Measurements from ENCODE around the gene NCAM1.

Gene NCAM1

DNA sequence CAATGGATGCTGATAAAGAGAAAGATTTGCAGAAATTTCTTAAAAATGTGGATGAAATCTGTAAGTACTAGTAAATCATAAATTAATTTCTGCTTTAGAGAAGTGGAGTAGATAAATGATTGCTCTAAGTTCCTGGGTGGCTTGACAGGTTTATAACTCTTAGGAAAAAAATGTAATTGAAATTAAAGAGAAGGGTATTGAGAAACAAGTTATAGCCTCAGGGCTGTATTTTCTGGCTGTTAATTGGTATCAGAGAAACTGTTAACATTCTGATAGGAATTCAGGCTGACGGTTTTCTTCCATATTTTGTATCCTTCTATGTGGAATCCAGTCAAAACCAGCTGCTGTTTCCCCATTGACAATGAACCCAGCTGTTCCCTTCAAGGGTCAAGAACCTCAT lies 355.0 kb downstream of the NCAM1 start:
- Mint-ChIP-seq H3K36me3 (peaks cover 31% of the 10 kb centered on the region), H3K4me1 (peaks cover 17% of the 10 kb centered on the region), H3K27me3 (no peaks in the 10 kb centered on the region), H3K4me3 (no peak overlapping the region), H3K9me3 (no peaks in the 10 kb centered on the region), H3K27ac (no peak overlapping the region)
- ATAC-seq = no peak

DNA sequence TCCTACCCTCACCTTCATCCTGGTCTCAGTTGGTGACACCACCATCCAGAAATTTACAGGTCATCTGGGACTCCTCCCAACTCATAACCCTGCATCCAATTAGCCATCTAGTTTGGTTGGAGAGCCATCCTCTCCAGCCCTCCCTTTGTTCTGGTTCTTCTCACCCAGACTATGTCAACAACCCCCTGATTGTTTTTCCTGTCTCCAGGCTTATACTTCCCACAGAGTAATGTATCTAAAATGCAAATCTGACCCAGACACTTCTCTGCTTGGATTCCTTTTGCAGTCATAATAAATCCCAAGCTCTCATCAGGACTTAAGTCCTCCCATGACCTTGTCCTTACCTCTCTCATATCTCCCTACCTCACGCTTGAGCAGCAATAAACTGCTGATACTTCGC lies 356.1 kb downstream of the NCAM1 start:
- no peaks in the 10 kb centered on the region for H3K9me3 Mint-ChIP-seq
- ATAC-seq = no peak
- no peak overlapping the region for H3K4me3 Mint-ChIP-seq
- no peak overlapping the region for H3K27ac Mint-ChIP-seq
- H3K27me3 Mint-ChIP-seq = no peaks in the 10 kb centered on the region
- peaks cover 31% of the 10 kb centered on the region for H3K36me3 Mint-ChIP-seq
- H3K4me1 Mint-ChIP-seq = peaks cover 17% of the 10 kb centered on the region

DNA sequence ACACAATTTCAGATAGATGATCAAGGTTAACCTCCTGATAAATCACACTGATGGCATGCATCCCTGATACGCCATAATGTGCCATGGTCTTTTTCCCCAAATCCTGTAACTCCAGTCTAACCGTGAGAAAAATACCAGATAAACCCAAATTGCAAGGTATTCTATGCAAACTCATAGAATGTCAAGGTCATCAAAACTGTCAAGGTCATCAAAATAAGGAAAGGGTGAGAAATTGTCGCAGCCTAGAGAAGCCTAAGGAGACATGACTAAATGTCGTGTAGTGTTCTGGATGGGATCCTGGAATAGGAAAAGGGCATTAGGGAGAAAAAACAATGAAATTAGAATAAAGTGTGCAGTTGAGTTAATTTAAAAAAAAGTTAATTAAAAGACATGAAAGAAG lies 357.9 kb downstream of the NCAM1 start:
- Mint-ChIP-seq H3K9me3 (no peaks in the 10 kb centered on the region), H3K36me3 (peaks cover 40% of the 10 kb centered on the region), H3K4me3 (no peak overlapping the region), H3K27ac (no peak overlapping the region), H3K4me1 (peaks cover 10% of the 10 kb centered on the region), H3K27me3 (no peaks in the 10 kb centered on the region)
- ATAC-seq = no peak

DNA sequence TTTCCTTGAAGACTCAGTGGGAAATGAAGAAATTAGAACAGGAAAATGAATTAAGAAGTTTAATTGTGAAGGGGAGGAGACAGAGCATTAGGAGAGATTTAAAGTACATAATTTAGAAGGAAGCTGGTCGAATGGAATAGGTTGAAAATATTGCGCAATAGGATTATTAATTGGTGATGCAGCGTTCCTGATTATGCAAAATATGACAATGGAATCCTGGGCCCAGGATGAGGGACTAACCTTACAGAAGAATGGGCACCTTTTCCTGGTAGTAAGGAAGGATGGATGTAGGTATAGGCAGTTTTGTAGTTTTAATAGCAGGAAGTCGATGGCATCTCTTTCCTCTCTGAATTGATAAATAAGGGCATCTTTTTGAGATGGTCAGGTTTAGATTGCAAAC lies 360.9 kb downstream of the NCAM1 start:
- H3K4me3 Mint-ChIP-seq = no peak overlapping the region
- H3K4me1 Mint-ChIP-seq = no peaks in the 10 kb centered on the region
- H3K27me3 Mint-ChIP-seq = no peaks in the 10 kb centered on the region
- H3K27ac Mint-ChIP-seq = no peak overlapping the region
- H3K36me3 Mint-ChIP-seq = peaks cover 53% of the 10 kb centered on the region
- ATAC-seq = no peak
- H3K9me3 Mint-ChIP-seq = no peaks in the 10 kb centered on the region

DNA sequence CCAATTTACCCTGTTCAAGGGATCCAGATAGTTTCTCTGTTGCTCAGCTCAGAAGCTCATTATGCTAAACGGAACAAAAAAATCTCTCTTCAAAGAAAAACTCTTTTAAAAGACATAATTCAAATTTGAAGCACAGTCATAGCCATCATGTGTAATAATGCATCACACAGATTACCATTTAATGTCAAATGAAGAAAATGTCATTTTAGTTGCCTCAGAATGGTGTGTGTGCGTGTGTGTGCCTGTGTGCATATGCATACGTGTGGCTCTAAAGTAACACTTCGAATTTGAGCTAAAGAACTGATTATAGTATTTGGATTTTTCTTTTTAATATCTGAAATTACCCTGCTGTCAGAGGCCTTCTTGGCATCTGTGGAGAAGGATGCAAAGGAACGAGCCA lies 363.0 kb downstream of the NCAM1 start:
- H3K27me3 Mint-ChIP-seq = no peaks in the 10 kb centered on the region
- H3K9me3 Mint-ChIP-seq = no peaks in the 10 kb centered on the region
- peaks cover 52% of the 10 kb centered on the region for H3K36me3 Mint-ChIP-seq
- no peak overlapping the region for H3K4me3 Mint-ChIP-seq
- no peak for ATAC-seq
- no peaks in the 10 kb centered on the region for H3K4me1 Mint-ChIP-seq
- H3K27ac Mint-ChIP-seq = no peak overlapping the region

Data from stimulated activated memory B cell treated with anti-CD40 and anti-IgM and Interleukin-4, amounts not matched to agents 10 μg/mL and 1 μg/mL and 100 μg/mL, for 72 hours (primary cell).